SH-SY5Y (cell line): ENCODE measurements around the gene EPM2A.

Experiments used
- GATA2 ChIP-seq: IDR thresholded peaks from 2 replicates; pipeline ENCODE4 v1.6.1; 2011; ENCODE audit warnings: mild to moderate bottlenecking, low read depth, low read length
- GATA3 ChIP-seq: IDR thresholded peaks from 2 replicates; pipeline ENCODE4 v1.6.1; 2011; ENCODE audit warnings: low read depth, mild to moderate bottlenecking, low read length, moderate library complexity

Gene EPM2A

DNA sequence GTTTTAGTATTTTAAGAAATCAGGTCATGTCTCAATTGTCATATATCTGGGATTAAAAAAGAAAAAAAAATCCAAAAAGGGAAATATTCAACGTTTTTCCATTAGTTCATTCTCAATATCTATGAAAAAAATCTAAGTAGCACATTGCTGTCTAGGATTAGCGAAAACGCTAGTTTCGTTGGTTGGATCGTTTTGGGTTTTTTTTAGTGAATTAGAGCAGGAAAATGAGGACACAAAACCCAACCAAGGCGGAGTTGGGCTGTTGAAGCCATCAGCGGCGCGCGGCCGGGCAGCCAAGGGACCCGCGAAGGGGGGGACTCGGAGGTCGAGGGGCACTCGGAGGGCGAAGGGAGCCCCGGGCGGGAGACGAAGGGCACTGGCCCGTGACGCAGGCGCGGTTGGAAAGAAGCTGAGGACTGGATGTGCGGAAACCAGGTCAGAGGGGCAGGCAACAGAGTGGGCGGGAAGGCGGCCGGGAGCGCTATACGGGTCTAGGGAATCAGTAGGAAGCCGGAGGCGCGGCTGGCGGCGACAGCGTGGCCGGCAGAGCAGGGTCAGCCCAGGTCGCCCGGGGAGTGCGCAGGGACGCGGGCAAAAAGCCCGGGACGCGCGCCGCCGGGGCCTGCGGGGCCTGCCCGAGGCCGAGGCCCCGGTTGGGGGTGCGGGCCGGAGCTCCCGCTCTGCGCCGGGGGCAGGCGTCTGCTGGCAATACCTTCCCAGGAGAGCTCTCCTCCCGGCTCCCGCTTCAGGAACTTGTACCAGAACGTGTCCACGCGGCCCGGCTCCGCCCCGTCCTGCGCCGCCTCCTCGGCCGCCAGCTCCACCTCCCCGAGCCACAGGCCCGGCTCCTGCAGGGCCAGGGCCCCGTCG lies 599 bp downstream of the EPM2A start:
- TF ChIP-seq GATA3 (no peak), GATA2 (no peak; the same call in 1 of the 2 replicates)

GRCh38 chr6:145733810-145734209 lies 1.5 kb downstream of the EPM2A start:
- TF ChIP-seq GATA3 (no peak), GATA2 (no peak)

DNA sequence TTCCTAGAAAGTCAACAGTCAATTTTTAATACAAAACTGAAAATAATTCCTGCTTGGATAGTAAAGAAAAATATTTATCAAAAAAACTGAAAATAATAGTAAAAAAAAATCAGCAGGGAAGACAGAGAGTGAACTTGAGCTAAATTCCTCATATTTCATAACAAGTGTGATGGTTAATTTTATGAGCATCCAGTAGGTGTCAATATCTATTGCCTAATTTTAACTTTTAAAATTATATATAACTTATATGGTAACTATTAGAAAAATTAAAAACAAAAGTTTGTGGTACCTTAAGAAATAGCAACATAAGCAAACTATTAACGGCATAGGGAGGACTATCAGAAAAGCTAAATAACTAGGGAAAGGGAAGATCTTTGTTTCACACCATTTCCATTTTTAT lies 2.1 kb downstream of the EPM2A start:
- TF ChIP-seq GATA2 (no peak), GATA3 (no peak)

GRCh38 chr6:145731447-145731846 lies 3.9 kb downstream of the EPM2A start:
- TF ChIP-seq GATA2 (no peak), GATA3 (no peak)

GRCh38 chr6:145729887-145730286 lies 5.4 kb downstream of the EPM2A start:
- TF ChIP-seq GATA2 (no peak), GATA3 (no peak)

- TF ChIP-seq GATA3 (no peak), GATA2 (no peak)
Observed at GRCh38 chr6:145728444-145729385, 6.6 kb downstream of the EPM2A start.

GRCh38 chr6:145727817-145728388 lies 7.4 kb downstream of the EPM2A start:
- TF ChIP-seq GATA3 (no peak), GATA2 (no peak)

DNA sequence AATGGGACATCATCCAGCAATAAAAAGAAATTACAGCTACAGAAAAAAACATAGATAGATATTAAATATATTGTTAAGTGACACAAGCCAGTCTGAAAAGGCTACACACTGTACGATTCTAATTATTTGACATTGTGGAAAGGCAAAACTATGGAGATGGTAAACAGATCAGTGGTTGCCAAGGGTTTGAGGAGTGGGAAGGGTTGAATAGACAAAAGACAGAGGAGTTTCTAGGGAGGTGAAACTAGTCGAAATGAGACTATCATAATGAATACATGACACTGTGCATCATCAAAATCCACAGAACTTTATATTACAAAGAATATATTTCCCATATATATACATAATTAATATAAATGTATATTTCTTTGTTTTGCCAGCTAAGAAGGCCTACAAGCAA lies 9.8 kb downstream of the EPM2A start:
- TF ChIP-seq GATA2 (no peak), GATA3 (no peak)

DNA sequence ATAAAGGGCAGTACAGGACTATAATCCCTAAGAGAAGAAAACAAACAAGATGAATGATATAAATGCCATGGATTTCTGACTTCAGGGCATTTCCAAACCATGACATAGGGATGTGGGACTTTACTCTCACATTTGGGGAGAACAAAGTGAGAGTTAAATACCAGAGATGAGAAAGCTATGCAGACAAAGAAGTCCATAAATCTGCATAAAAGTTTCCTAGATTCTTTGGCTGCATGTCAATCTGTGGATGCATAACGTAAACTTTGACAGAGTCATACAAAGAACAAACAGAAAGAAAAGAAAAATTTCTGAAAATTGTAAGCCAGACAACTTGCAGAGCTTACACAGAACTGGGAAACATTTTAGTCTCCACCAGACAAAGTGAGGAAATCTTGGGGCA lies 11.7 kb downstream of the EPM2A start:
- no peak for TF ChIP-seq GATA2
- TF ChIP-seq GATA3 = no peak

GRCh38 chr6:145722190-145722589 lies 13.1 kb downstream of the EPM2A start:
- TF ChIP-seq GATA3 (no peak), GATA2 (no peak)

DNA sequence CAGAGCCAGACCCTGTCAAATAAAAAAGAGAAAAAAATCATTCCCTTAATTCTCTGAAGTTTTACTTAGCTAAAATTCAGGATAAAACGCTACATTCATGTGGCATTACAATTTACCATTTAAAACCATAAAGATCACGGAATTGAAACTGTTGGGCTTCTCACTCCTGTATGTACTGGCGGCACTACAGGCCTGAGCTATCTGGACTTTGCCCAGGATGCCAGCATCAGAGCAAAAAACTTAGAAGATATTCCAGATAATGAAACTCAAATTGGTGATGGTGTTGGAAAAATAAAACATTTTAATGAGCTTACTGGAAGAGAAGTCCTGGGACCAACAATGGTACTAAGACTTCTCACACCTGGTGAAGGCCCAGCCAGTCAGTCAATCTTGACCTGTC lies 14.2 kb downstream of the EPM2A start:
- TF ChIP-seq GATA2 (no peak), GATA3 (no peak)

GRCh38 chr6:145715426-145715825 lies 19.9 kb downstream of the EPM2A start:
- TF ChIP-seq GATA2 (no peak), GATA3 (no peak)

- no peak for TF ChIP-seq GATA3
- no peak for TF ChIP-seq GATA2
Observed at GRCh38 chr6:145714731-145715130, 20.6 kb downstream of the EPM2A start.

GRCh38 chr6:145713773-145714172 lies 21.5 kb downstream of the EPM2A start:
- no peak for TF ChIP-seq GATA2
- no peak for TF ChIP-seq GATA3
